Measurements from ENCODE around the gene ERCC2. TPM values are rescaled to one million over a fixed set of nuclear protein-coding genes. Genes with fewer than 3 reads are reported as not detected.

ERCC2 gene
- total and polyA plus RNA-seq, 4 donors, result 3.3 to 8.7 (median 8.2) TPM

GRCh38 chr19:45304141-45304926 lies 66.0 kb downstream of the ERCC2 start:
- Histone ChIP-seq H3K9me3 (ENCODE audit: control insufficient read depth in 4 of 4, low read length in 3 of 4) (no peaks in the 10 kb centered on the region), H3K27me3 (ENCODE audit: control insufficient read depth in 4 of 4, insufficient read depth in 4 of 4, low read length in 3 of 4) (no peaks in the 10 kb centered on the region), H3K4me3 (ENCODE audit: low read depth in 1 of 3, low read length in 3 of 3) (no peak overlapping the region), H3K4me1 (ENCODE audit: control insufficient read depth in 4 of 4, insufficient read depth in 4 of 4, low read length in 3 of 4) (peaks cover 1 to 18% (median 12%) of the 10 kb centered on the region in 4 donors), H3K9ac (ENCODE audit: low read depth in 1 of 2, low read length in 2 of 2) (no peak overlapping the region), H3K36me3 (ENCODE audit: control insufficient read depth in 4 of 4, insufficient read depth in 3 of 4, low read depth in 1 of 4, low read length in 3 of 4) (peaks cover 0 to 12% (median 3%) of the 10 kb centered on the region in 4 donors), H3K27ac (ENCODE audit: low read depth in 1 of 2, low read length in 2 of 2) (no peak overlapping the region)
- 67% methylated on average over 4 of the region's 4 CpGs for WGBS
- TF ChIP-seq GABPA (IDR thresholded peaks at IDR 0.05 in 1 of 2, conservative IDR thresholded peaks at IDR 0.05 in 1 of 2) (no peak), RAD21 (IDR thresholded peaks at IDR 0.05) (no peak), NR2F2 (IDR thresholded peaks at IDR 0.05) (no peak), HNF4A (conservative IDR thresholded peaks at IDR 0.05) (peak; percentile 36 to 42), YY1 (IDR thresholded peaks at IDR 0.05) (no peak), HNF4G (IDR thresholded peaks at IDR 0.05) (no peak), FOXA1 (IDR thresholded peaks at IDR 0.05) (no peak)
- no peak for DNase-seq (ENCODE audit: low spot score)

- Histone ChIP-seq H3K4me3 (ENCODE audit: low read depth in 1 of 3, low read length in 3 of 3) (no peak overlapping the region), H3K36me3 (ENCODE audit: control insufficient read depth in 4 of 4, insufficient read depth in 3 of 4, low read depth in 1 of 4, low read length in 3 of 4) (peaks cover 0 to 14% (median 3%) of the 10 kb centered on the region in 4 donors), H3K27me3 (ENCODE audit: control insufficient read depth in 4 of 4, insufficient read depth in 4 of 4, low read length in 3 of 4) (no peaks in the 10 kb centered on the region), H3K27ac (ENCODE audit: low read depth in 1 of 2, low read length in 2 of 2) (no peak overlapping the region), H3K9ac (ENCODE audit: low read depth in 1 of 2, low read length in 2 of 2) (no peak overlapping the region), H3K9me3 (ENCODE audit: control insufficient read depth in 4 of 4, low read length in 3 of 4) (no peaks in the 10 kb centered on the region), H3K4me1 (ENCODE audit: control insufficient read depth in 4 of 4, insufficient read depth in 4 of 4, low read length in 3 of 4) (peaks cover 1 to 21% (median 13%) of the 10 kb centered on the region in 4 donors)
- WGBS, result 95% methylated on average over 12 of the region's 12 CpGs
- TF ChIP-seq HNF4A (conservative IDR thresholded peaks at IDR 0.05), result no peak
- no peak for TF ChIP-seq MAX (IDR thresholded peaks at IDR 0.05)
- TF ChIP-seq RAD21 (IDR thresholded peaks at IDR 0.05), result no peak
- TF ChIP-seq FOXA1 (IDR thresholded peaks at IDR 0.05), result no peak
- DNase-seq (ENCODE audit: low spot score), result no peak
These were observed 66.9 kb downstream of the ERCC2 start for GRCh38 chr19:45303269-45304060.

GRCh38 chr19:45302416-45302815 lies 68.0 kb downstream of the ERCC2 start:
- no peak for DNase-seq (ENCODE audit: low spot score)
- WGBS, result 95% methylated on average over 27 of the region's 27 CpGs
- TF ChIP-seq CTCF (IDR thresholded peaks at IDR 0.05; ENCODE audit: low read depth, low read length, missing input control), result no peak
- TF ChIP-seq NR2F2 (IDR thresholded peaks at IDR 0.05), result no peak
- no peak for TF ChIP-seq TAF1 (conservative IDR thresholded peaks at IDR 0.05)
- TF ChIP-seq GABPA (IDR thresholded peaks at IDR 0.05 in 1 of 2, conservative IDR thresholded peaks at IDR 0.05 in 1 of 2), result no peak
- TF ChIP-seq MAX (IDR thresholded peaks at IDR 0.05), result no peak
- no peak for TF ChIP-seq FOXA1 (IDR thresholded peaks at IDR 0.05)
- TF ChIP-seq HNF4A (conservative IDR thresholded peaks at IDR 0.05), result no peak
- TF ChIP-seq ZBTB33 (IDR thresholded peaks at IDR 0.05), result no peak
- no peak for TF ChIP-seq JUND (IDR thresholded peaks at IDR 0.05)
- no peak for TF ChIP-seq EGR1 (IDR thresholded peaks at IDR 0.05; ENCODE audit: low read depth in 2 of 2)
- no peak for TF ChIP-seq RAD21 (IDR thresholded peaks at IDR 0.05)
- TF ChIP-seq SP1 (IDR thresholded peaks at IDR 0.05), result no peak
- no peak for TF ChIP-seq RXRA (IDR thresholded peaks at IDR 0.05)
- no peak for TF ChIP-seq ATF3 (IDR thresholded peaks at IDR 0.05)
- no peak for TF ChIP-seq HNF4G (IDR thresholded peaks at IDR 0.05)
- TF ChIP-seq REST (IDR thresholded peaks at IDR 0.05), result no peak

More at GRCh38 chr19:45302416-45302815, 68.0 kb downstream of the ERCC2 start:
- Histone ChIP-seq H3K4me3 (ENCODE audit: low read depth in 1 of 3, low read length in 3 of 3) (no peak overlapping the region), H3K9ac (ENCODE audit: low read depth in 1 of 2, low read length in 2 of 2) (no peak overlapping the region), H3K4me1 (ENCODE audit: control insufficient read depth in 4 of 4, insufficient read depth in 4 of 4, low read length in 3 of 4) (peaks cover 1 to 21% (median 13%) of the 10 kb centered on the region in 4 donors), H3K27ac (ENCODE audit: low read depth in 1 of 2, low read length in 2 of 2) (no peak overlapping the region), H3K27me3 (ENCODE audit: control insufficient read depth in 4 of 4, insufficient read depth in 4 of 4, low read length in 3 of 4) (no peaks in the 10 kb centered on the region), H3K9me3 (ENCODE audit: control insufficient read depth in 4 of 4, low read length in 3 of 4) (no peaks in the 10 kb centered on the region), H3K36me3 (ENCODE audit: control insufficient read depth in 4 of 4, insufficient read depth in 3 of 4, low read depth in 1 of 4, low read length in 3 of 4) (peaks cover 0 to 20% (median 3%) of the 10 kb centered on the region in 4 donors)

Data from liver (tissue), 9 donors.